Vagina (tissue), 2 donors: Measurements from ENCODE around the gene SLPI. TPM values are rescaled to one million over a fixed set of nuclear protein-coding genes. Genes with fewer than 3 reads are reported as not detected.

Experiments used
- DNase-seq, 2 donors: peaks; one replicate each; pipeline ENCODE4 v3.0.0-alpha.2; 2017; ENCODE audit errors: extremely low spot score in 2 of 2
- H3K27ac ChIP-seq: fragments of 200-600 bp; sonication (generic); one replicate; pipeline ENCODE4 v1.5.1; 2019
- H3K27me3 ChIP-seq: fragments of 200-600 bp; sonication (generic); one replicate; pipeline ENCODE4 v1.5.1; 2019
- H3K36me3 ChIP-seq, 2 donors: fragments of 200-600 bp; sonication (generic); one replicate each; pipeline ENCODE4 v1.5.1; 2017 to 2019
- H3K4me1 ChIP-seq: fragments of 200-600 bp; sonication (generic); one replicate; pipeline ENCODE4 v1.5.1; 2019
- H3K4me3 ChIP-seq, 2 donors: fragments of 200-600 bp; sonication (generic); 1 replicate in 1 of 2; 2 replicates in 1 of 2; pipeline ENCODE4 v1.5.1; 2016 to 2019
- H3K9me3 ChIP-seq: fragments of 200-600 bp; sonication (generic); one replicate; pipeline ENCODE4 v1.5.1; 2019
- POLR2A ChIP-seq, 2 donors: fragments of 450-650 bp; IDR thresholded peaks; one replicate each; pipeline ENCODE4 v1.6.1; 2017; ENCODE audit warnings: antibody characterized with exemption in 2 of 2, mild to moderate bottlenecking in 2 of 2, moderate library complexity in 2 of 2
- POLR2AphosphoS5 ChIP-seq, 2 donors: sonication (generic); formaldehyde crosslinking; IDR thresholded peaks; one replicate each; pipeline ENCODE4 v1.9.0; 2017; ENCODE audit warnings: antibody characterized with exemption in 2 of 2, mild to moderate bottlenecking in 2 of 2, low read depth in 1 of 2; ENCODE audit not compliant: insufficient read depth in 1 of 2
- intact Hi-C: fragments of 100-400 bp; cut with DNase I; formaldehyde crosslinking; loops from one replicate; pipeline ENCODE4 v1.15.1; 2023
- total RNA-seq: library from RNA; depleted of rRNA; stranded (reverse); fragments of >200 nt; gene quantifications from one replicate; pipeline ENCODE4 v1.2.3, GENCODE V29; 2016
- TF ChIP-seq, protein P1 (sequence below), 3 experiments: fragments of 450-650 bp in 2 of 3; fragments of 200-600 bp in 1 of 3; sonication (generic) in 1 of 3; IDR thresholded peaks; one replicate each; pipeline ENCODE4 v1.5.1; 2017 to 2019; ENCODE audit warnings: antibody characterized with exemption in 3 of 3, mild to moderate bottlenecking in 2 of 3, moderate library complexity in 2 of 3

SLPI gene
- total RNA-seq, 1 donor from 2014 or later, result 431 TPM

DNA sequence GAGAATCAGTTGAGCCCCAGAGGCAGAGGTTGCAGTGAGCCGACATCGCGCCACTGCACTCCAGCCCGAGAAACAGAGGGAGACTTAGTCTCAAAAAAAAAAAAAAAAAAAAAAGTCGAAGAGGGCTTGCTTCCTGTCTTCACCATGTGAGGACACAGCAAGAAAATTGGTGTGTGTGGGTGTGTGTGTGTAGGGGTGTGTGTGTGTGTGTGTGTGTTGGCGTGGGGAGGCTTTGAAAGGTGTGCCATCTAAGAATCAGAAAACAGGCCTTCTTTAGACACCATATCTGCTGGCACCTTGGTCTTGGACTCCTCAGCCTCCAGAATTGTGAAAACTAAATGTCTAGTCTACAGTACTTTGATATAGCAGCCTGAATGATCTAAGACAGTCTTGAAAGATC lies 45.4 kb upstream of the SLPI start:
- Histone ChIP-seq H3K27me3 (peaks cover 5% of the 10 kb centered on the region), H3K4me1 (no peaks in the 10 kb centered on the region), H3K27ac (no peak overlapping the region), H3K4me3 (no peak overlapping the region), H3K9me3 (no peaks in the 10 kb centered on the region), H3K36me3 (no peaks in the 10 kb centered on the region)
- TF ChIP-seq POLR2AphosphoS5 (IDR thresholded peaks at IDR 0.05; ENCODE audit: insufficient read depth in 1 of 2, low read depth in 1 of 2), result no peak
- TF ChIP-seq, protein P1, sequence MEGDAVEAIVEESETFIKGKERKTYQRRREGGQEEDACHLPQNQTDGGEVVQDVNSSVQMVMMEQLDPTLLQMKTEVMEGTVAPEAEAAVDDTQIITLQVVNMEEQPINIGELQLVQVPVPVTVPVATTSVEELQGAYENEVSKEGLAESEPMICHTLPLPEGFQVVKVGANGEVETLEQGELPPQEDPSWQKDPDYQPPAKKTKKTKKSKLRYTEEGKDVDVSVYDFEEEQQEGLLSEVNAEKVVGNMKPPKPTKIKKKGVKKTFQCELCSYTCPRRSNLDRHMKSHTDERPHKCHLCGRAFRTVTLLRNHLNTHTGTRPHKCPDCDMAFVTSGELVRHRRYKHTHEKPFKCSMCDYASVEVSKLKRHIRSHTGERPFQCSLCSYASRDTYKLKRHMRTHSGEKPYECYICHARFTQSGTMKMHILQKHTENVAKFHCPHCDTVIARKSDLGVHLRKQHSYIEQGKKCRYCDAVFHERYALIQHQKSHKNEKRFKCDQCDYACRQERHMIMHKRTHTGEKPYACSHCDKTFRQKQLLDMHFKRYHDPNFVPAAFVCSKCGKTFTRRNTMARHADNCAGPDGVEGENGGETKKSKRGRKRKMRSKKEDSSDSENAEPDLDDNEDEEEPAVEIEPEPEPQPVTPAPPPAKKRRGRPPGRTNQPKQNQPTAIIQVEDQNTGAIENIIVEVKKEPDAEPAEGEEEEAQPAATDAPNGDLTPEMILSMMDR (IDR thresholded peaks at IDR 0.05), result no peak
- no peak for TF ChIP-seq POLR2A (IDR thresholded peaks at IDR 0.05)
- no peak for DNase-seq
- intact Hi-C loops, result no loop called here

GRCh38 chr20:45297786-45298497 lies 43.6 kb upstream of the SLPI start:
- Histone ChIP-seq H3K9me3 (no peaks in the 10 kb centered on the region), H3K4me3 (no peak overlapping the region), H3K27me3 (peaks cover 5% of the 10 kb centered on the region), H3K36me3 (no peaks in the 10 kb centered on the region), H3K4me1 (peaks cover 12% of the 10 kb centered on the region), H3K27ac (no peak overlapping the region)
- DNase-seq, result no peak
- intact Hi-C loops, result no loop called here
- no peak for TF ChIP-seq POLR2A (IDR thresholded peaks at IDR 0.05)
- no peak for TF ChIP-seq POLR2AphosphoS5 (IDR thresholded peaks at IDR 0.05; ENCODE audit: insufficient read depth in 1 of 2, low read depth in 1 of 2)
- TF ChIP-seq, protein P1 (IDR thresholded peaks at IDR 0.05), result no peak

- Histone ChIP-seq H3K9me3 (no peaks in the 10 kb centered on the region), H3K4me3 (no peak overlapping the region), H3K27me3 (peaks cover 5% of the 10 kb centered on the region), H3K27ac (no peak overlapping the region), H3K36me3 (no peaks in the 10 kb centered on the region), H3K4me1 (peaks cover 13% of the 10 kb centered on the region)
- DNase-seq, result no peak
- intact Hi-C loops, result no loop called here
- TF ChIP-seq, protein P1 (IDR thresholded peaks at IDR 0.05), result no peak
- TF ChIP-seq POLR2A (IDR thresholded peaks at IDR 0.05) (no peak), POLR2AphosphoS5 (IDR thresholded peaks at IDR 0.05; ENCODE audit: insufficient read depth in 1 of 2, low read depth in 1 of 2) (no peak)
Measured at GRCh38 chr20:45294659-45295058, 40.3 kb upstream of the SLPI start.

DNA sequence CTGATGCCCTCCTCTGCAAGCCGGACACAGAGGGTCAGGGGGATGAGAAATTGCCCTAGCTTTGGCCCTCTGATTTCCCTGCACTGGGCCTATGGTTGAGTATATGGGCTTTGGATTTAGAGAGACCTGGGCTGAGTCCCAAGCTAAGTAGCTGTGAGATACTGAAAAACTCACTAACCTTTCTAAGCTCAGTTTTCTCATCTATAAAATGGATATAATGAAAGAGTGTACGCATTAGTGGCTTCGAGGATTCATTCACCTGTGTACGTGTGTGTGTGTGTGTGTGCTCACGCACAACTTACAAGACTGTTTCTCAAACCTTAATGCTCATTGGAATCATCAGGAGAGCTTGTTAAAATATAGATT lies 39.6 kb upstream of the SLPI start:
- no peaks in the 10 kb centered on the region for H3K36me3 ChIP-seq
- H3K9me3 ChIP-seq, result no peaks in the 10 kb centered on the region
- TF ChIP-seq, protein P1 (IDR thresholded peaks at IDR 0.05), result no peak
- TF ChIP-seq POLR2AphosphoS5 (IDR thresholded peaks at IDR 0.05; ENCODE audit: insufficient read depth in 1 of 2, low read depth in 1 of 2), result no peak
- no peak for TF ChIP-seq POLR2A (IDR thresholded peaks at IDR 0.05)
- intact Hi-C loops, result no loop called here
- peak overlapping the region; percentile 50 to 64 for H3K4me3 ChIP-seq
- H3K27ac ChIP-seq, result no peak overlapping the region
- H3K4me1 ChIP-seq, result peaks cover 13% of the 10 kb centered on the region
- H3K27me3 ChIP-seq, result peaks cover 5% of the 10 kb centered on the region
- DNase-seq, result no peak
